HG02623 (cell line): ENCODE measurements around the gene MYO5A.
"Not testable (repeated sequence)": the region's sequence is repeated elsewhere in the genome, so short reads cannot be mapped to it uniquely, and the experiment has no call there.

Experiments used
- ATAC-seq: cut with Tn5 transposase; IDR thresholded peaks from one replicate; pipeline ENCODE4 v1.9.1; 2021; ENCODE audit warnings: moderate library complexity; ENCODE audit not compliant: unreplicated experiment

MYO5A gene

GRCh38 chr15:52466134-52466701 is 62.5 kb downstream of the MYO5A start:
- peak; percentile 96 for ATAC-seq

- peak; percentile 43 for ATAC-seq
Observed at GRCh38 chr15:52464478-52464877, 64.2 kb downstream of the MYO5A start.

- no peak for ATAC-seq
Observed at GRCh38 chr15:52464040-52464439, 64.6 kb downstream of the MYO5A start.

DNA sequence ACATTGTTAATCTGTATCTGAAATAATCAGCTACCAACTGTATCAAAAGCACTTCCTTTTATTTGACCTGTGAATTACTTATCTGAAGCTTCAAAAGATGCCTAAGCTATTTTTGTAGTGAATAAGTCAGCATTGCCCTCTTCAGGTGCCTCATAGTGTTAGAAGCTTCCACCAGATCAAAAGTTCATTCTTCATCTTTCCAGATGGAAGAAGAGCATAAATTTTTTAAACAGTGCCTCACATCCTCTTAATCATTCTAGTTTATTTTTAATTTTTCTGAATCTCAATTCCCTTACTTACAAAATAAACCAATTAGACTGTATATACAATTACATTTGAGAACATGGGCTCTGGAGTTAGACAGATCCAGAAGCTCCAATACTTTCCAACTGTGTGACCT is 65.0 kb downstream of the MYO5A start:
- no peak for ATAC-seq

DNA sequence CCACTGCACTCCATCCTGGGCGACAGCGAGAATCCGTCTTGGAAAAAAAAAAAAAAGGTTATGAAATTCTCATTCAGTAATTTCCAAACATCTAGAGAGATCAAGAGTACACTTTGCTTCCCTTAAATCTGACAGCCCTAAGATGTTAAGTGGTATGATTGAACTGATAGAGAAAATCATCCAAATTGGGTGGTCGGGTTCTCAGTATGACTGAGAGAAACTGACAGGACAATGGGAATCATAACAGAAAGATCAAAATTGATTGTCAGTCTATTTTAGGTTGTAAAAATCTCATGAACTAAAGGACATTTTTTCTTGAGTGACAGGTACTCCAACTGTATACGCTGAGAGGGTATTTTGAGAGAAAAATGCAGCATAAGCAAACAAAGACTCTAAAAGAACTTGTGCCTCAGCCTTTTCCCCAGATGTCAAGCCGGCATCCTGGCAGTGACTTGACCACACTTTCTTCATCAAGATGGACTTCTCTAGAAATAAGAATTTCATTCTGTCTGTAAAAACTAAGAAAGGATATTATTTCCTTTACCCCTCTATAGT is 65.8 kb downstream of the MYO5A start:
- no peak for ATAC-seq

GRCh38 chr15:52459701-52460100 is 69.0 kb downstream of the MYO5A start:
- ATAC-seq, result not testable (repeated sequence)

DNA sequence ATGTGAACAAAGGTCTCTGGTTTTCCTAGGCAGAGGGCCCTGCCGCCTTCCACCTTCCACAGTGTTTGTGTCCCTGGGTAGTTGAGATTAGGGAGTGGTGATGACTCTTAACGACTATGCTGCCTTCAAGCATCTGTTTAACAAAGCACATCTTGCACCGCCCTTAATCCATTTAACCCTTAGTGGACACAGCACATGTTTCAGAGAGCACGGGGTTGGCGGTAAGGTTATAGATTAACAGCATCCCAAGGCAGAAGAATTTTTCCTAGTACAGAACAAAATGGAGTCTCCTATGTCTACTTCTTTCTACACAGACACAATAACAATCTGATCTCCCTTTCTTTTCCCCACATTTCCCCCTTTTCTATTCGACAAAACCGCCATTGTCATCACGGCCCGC is 69.4 kb downstream of the MYO5A start:
- not testable (repeated sequence) for ATAC-seq

GRCh38 chr15:52448011-52448890 is 80.4 kb downstream of the MYO5A start:
- ATAC-seq, result no peak

DNA sequence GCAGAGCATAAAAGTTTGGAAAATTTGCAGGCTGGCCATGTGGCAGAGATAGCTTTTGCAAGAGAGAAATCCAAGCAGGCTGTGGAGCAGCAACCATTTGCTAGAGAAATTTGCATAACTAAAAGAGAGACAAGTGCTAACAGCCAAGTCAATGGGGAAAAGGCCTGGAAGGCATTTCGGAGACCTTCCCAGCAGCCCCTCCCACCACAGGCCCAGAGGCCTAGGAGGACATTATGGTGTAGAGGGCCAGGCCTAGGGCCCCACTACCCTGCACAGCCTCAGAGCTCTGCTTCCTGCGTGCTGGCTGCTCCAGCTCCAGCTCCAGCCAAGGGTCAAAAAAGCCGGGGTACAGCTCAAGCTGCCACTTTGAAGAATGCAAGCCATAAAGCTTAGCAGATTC is 82.7 kb downstream of the MYO5A start:
- no peak for ATAC-seq

GRCh38 chr15:52445553-52445952 is 83.1 kb downstream of the MYO5A start:
- no peak for ATAC-seq

DNA sequence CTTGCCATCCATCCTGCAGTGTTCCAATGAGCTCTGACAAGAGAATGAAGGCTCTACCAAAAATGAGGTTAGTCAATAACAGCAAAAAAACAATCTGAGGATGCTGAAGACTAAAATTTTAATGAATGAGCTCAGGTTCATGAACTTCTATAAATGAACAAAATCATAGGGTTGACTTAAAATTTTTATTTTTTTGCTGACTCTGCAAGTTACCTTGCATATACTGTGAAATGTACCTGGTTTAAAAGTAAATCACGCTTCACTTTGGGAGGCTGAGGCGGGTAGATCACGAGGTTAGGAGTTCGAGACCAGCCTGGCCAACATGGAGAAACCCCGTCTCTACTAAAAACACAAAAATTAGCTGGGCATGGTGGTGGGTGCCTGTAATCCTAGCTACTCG is 85.5 kb downstream of the MYO5A start:
- not testable (repeated sequence) for ATAC-seq

- ATAC-seq, result no peak
Observed at GRCh38 chr15:52441841-52442240, 86.8 kb downstream of the MYO5A start.

DNA sequence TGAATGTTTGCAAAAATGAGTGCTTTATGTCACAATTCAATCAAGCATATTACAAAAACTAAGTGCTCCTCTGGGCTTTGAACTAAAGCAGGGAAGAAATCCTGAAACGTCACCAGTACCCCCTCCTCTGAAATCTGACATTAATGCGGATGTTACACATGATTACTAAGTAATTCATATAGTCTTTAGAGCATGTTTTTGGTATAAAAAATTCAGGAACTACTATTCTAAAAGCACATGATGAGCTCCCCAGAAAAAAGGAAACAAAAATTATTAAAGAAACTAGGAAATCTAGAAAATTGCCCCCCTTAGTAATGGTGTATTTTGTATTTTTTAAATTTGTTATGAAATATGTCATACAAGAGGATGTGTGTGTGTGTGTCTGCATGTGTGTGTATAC is 87.7 kb downstream of the MYO5A start:
- no peak for ATAC-seq

DNA sequence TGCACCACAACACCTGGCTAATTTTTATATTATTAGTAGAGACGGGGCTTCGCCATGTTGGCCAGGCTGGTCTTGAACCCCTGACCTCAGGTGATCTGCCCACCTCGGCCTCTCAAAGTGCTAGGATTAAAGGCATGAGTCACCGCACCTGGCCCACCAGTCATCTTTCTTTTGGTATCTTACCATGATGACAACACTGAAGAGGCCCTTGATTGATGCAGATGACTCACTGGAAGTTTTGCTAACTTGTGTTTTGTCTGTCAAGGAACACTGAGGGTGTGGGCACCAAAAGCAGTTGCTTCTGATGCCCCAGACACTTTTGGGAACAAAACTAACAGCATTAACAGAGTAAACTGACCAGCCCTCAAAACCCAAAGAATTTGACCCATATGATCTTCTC is 88.3 kb downstream of the MYO5A start:
- no peak for ATAC-seq

DNA sequence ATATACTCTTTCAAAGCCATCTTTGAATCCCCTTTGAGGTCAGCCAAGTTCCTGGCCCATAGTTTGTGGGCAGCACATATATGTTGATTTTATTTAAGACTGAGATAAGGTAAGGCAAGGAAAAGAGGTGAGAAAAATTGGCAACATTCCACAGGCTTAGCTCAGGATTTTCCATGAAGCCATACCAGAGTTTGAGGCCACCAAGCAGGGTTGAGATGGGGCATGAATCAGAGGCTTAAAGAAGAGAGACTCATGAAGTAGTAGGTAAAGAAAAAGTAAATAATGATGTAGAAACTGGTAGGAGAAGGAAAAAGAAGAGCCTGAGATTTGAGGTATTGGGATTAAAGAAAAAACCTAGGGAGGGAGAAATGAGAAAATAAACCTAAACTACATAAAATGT is 89.2 kb downstream of the MYO5A start:
- ATAC-seq, result no peak

DNA sequence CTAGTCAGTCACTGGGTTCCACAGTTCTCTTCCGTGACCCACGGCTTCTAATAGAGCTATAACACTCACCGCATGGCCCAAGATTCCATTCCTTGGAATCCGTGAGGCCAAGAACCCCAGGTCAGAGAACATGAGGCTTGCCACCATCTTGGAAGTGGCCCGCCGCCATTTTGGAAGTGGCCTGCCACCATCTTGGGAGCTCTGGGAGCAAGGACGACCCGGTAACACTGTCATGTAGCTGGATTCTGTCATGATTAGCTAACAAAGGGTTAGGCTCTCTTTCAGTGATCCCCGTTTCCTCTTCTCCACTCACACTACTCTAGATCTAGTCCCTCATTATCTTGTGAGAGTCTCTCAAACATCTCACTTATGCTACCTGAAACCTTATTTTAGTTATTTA is 89.6 kb downstream of the MYO5A start:
- ATAC-seq, result not testable (repeated sequence)

DNA sequence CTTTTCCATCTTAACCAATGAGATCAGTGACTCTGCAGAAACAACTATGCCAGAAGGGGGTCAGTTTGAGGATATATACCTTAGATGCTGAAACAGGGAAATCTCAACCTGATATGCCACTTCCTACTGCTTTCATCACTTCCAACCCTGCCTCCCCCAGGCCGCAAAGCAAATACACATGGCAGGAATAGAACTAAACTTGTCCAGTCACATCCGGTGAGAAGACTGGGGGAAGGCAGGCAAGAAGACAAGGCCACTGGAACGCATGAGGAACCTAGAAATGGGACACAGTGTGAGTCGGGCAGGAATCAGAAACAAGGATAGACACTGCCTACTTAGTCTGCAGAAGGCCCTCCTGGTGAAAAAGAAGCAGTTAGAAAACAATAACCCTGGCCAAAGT is 90.6 kb downstream of the MYO5A start:
- no peak for ATAC-seq

DNA sequence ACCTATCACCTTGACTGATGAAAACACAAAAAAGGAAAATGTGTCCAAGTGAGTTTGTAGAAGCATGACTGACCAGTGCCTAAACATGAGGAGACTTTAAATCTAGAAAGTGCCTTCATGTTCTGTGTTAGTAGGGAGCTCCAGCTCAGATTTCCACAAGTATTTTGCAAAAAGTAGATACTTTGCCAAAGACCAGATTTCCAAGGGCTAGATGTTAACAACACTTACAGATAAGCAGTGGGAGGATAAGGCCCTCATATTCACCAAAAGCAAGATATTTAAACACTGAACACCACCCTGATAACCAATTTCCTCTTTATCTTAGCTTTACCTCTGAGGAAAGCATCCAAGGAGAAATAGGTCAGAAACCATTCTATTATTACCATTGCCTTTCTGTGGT is 91.0 kb downstream of the MYO5A start:
- ATAC-seq, result no peak

- ATAC-seq, result no peak
Observed at GRCh38 chr15:52436981-52437380, 91.7 kb downstream of the MYO5A start.

- ATAC-seq, result no peak
Observed at GRCh38 chr15:52434885-52435284, 93.8 kb downstream of the MYO5A start.

DNA sequence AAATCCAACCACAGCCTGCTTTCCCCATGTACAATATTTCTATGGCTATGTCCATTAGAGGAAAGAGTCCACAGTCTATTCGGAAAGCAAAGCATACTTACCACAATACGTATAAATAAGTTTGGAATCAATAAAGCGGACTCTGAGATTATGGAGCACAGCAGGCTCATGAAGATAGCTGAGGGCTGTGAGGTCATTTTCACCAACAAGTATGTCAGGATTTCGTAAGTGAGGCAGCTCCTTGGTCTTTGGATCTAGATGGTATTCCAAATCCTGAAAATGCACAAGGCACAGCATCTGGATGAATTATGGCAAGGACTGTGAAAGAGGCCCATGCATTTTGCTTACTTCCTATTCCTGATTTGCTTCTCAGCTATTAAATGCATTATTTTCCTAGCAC is 100.4 kb downstream of the MYO5A start:
- no peak for ATAC-seq

GRCh38 chr15:52427804-52428203 is 100.9 kb downstream of the MYO5A start:
- ATAC-seq, result no peak
